Caco-2 (cell line): ENCODE measurements around the gene MAPK6. TPM values are rescaled to one million over a fixed set of nuclear protein-coding genes. Genes with fewer than 3 reads are reported as not detected.
A peak's percentile ranks its signal among the peaks of the same experiment; 100 is the strongest.

ENCODE experiments used
- BruUV-seq: library from RNA; stranded (reverse); fragments of 400-500 nt; replicated peaks from 2 replicates; lab custom pipeline; 2021; lab: Mats Ljungman, UMichigan
- CTCF ChIA-PET: fragments of 300-600 bp; sonication (Branson Sonifier 250); formaldehyde crosslinking; loops from one replicate; lab custom pipeline; 2022; ENCODE audit warnings: antibody characterized with exemption; lab: Charles Lee
- POLR2A ChIA-PET: fragments of 300-600 bp; sonication (Branson Sonifier 250); formaldehyde crosslinking; loops from one replicate; lab custom pipeline; 2022; ENCODE audit warnings: antibody characterized with exemption; lab: Charles Lee
- DNase-seq, 2 experiments: peaks; one replicate each; pipeline versions ENCODE4 v3.0.0 to v3.0.0-alpha.2; 2020 to 2022
- H3K27me3 ChIP-seq: replicated peaks from 2 replicates; pipeline ENCODE4 v1.6.0; 2011; ENCODE audit warnings: low read length; ENCODE audit not compliant: control insufficient read depth, insufficient read depth
- H3K36me3 ChIP-seq: 2 replicates; pipeline ENCODE4 v1.5.1; 2011; ENCODE audit warnings: low read length; ENCODE audit not compliant: control insufficient read depth, insufficient read depth
- H3K4me1 ChIP-seq: fragments of 250-450 bp; sonication (Bioruptor Pico); 2 replicates; pipeline ENCODE4 v1.5.1; 2020; ENCODE audit warnings: mild to moderate bottlenecking
- H3K4me3 ChIP-seq: 2 replicates; pipeline ENCODE4 v1.5.1; 2011; ENCODE audit warnings: low read depth, mild to moderate bottlenecking, control low read depth, low read length
- H3K9me3 ChIP-seq: fragments of 250-450 bp; sonication (Bioruptor Pico); 2 replicates; pipeline ENCODE4 v1.5.1; 2020; ENCODE audit warnings: mild to moderate bottlenecking, moderate library complexity
- H3K27ac Mint-ChIP-seq: one replicate; pipeline ENCODE4 v1.8.0; 2022; ENCODE audit warnings: mixed read lengths; ENCODE audit not compliant: unreplicated experiment
- H3K27me3 Mint-ChIP-seq: one replicate; pipeline ENCODE4 v1.8.0; 2022; ENCODE audit warnings: mixed read lengths; ENCODE audit not compliant: insufficient read depth, unreplicated experiment
- H3K36me3 Mint-ChIP-seq: one replicate; pipeline ENCODE4 v1.8.0; 2022; ENCODE audit warnings: mild to moderate bottlenecking, mixed read lengths; ENCODE audit not compliant: insufficient read depth, unreplicated experiment
- H3K4me1 Mint-ChIP-seq: one replicate; pipeline ENCODE4 v1.8.0; 2022; ENCODE audit warnings: low read depth, mixed read lengths; ENCODE audit not compliant: unreplicated experiment
- H3K4me3 Mint-ChIP-seq: one replicate; pipeline ENCODE4 v1.8.0; 2022; ENCODE audit warnings: mild to moderate bottlenecking, moderate library complexity, mixed read lengths; ENCODE audit not compliant: unreplicated experiment
- H3K9me3 Mint-ChIP-seq: one replicate; pipeline ENCODE4 v1.8.0; 2022; ENCODE audit warnings: mixed read lengths; ENCODE audit not compliant: unreplicated experiment
- intact Hi-C: fragments of 100-400 bp; cut with micrococcal nuclease; formaldehyde crosslinking; loops from one replicate; pipeline ENCODE4 v1.10.0; 2022; ENCODE audit not compliant: unreplicated experiment
- total RNA-seq: library from RNA; stranded (reverse); gene quantifications from 2 replicates; pipeline ENCODE4 v1.2.3, GENCODE V29; 2022
- TF ChIP-seq, protein P1 (sequence below), 2 experiments: fragments of 200-600 bp in 1 of 2; IDR thresholded peaks; 1 replicate in 1 of 2; 2 replicates in 1 of 2; pipeline versions ENCODE4 v1.5.1 to v1.8.0; 2011 to 2022; ENCODE audit warnings: antibody characterized with exemption in 1 of 2, control low read depth in 1 of 2, inconsistent platforms in 1 of 2, low read depth in 1 of 2, low read length in 1 of 2, mild to moderate bottlenecking in 1 of 2, moderate library complexity in 1 of 2; ENCODE audit not compliant: insufficient read depth in 1 of 2, severe bottlenecking in 1 of 2, unreplicated experiment in 1 of 2

The MAPK6 gene
- total RNA-seq, 1 experiment from 2014 or later = 69.8 TPM

DNA sequence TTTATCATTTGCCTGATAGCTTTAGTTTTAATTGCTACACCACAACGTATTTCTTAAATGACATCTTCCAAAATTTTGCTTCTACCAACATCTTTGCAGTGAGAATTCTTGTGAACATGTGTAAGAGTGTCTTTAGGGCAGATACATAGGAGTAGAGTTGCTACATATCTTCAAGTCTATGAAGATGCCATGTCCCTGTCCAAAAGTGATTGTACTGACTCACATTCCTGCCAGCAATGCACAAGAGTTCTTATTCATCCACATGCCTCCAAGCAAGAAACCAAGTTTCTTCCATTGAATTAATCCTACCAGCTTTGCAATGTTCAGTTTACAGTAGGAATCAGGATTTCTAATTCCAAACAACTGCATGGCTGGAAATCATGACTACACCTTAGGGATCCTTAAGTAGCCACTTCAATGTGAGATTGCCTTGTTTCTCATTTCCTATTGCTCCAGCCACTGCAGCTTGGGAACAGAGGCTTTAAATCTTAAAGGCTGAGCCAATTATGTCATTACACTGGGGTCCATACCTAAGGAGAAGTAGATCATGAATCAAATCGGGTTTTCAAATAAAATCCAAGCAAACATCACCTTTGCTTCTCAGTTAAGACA, 49.1 kb downstream of the MAPK6 start:
- TF ChIP-seq, protein P1, sequence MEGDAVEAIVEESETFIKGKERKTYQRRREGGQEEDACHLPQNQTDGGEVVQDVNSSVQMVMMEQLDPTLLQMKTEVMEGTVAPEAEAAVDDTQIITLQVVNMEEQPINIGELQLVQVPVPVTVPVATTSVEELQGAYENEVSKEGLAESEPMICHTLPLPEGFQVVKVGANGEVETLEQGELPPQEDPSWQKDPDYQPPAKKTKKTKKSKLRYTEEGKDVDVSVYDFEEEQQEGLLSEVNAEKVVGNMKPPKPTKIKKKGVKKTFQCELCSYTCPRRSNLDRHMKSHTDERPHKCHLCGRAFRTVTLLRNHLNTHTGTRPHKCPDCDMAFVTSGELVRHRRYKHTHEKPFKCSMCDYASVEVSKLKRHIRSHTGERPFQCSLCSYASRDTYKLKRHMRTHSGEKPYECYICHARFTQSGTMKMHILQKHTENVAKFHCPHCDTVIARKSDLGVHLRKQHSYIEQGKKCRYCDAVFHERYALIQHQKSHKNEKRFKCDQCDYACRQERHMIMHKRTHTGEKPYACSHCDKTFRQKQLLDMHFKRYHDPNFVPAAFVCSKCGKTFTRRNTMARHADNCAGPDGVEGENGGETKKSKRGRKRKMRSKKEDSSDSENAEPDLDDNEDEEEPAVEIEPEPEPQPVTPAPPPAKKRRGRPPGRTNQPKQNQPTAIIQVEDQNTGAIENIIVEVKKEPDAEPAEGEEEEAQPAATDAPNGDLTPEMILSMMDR (IDR thresholded peaks at IDR 0.05; ENCODE audit: insufficient read depth in 1 of 2, low read depth in 1 of 2, low read length in 1 of 2, severe bottlenecking in 1 of 2, unreplicated experiment in 1 of 2) = no peak
- Histone ChIP-seq H3K4me1 (peaks cover 28% of the 10 kb centered on the region), H3K27me3 (no peaks in the 10 kb centered on the region), H3K4me3 (no peak overlapping the region), H3K36me3 (no peaks in the 10 kb centered on the region), H3K9me3 (no peaks in the 10 kb centered on the region)
- H3K4me3 Mint-ChIP-seq = no peak overlapping the region
- intact Hi-C loops = no loop called here
- no TSS peak for BruUV-seq
- ChIA-PET POLR2A (no interaction called here), CTCF (no interaction called here)
- H3K36me3 Mint-ChIP-seq = peaks cover 24% of the 10 kb centered on the region
- no peaks in the 10 kb centered on the region for H3K27me3 Mint-ChIP-seq
- peaks cover 38% of the 10 kb centered on the region for H3K4me1 Mint-ChIP-seq
- H3K9me3 Mint-ChIP-seq = no peaks in the 10 kb centered on the region
- DNase-seq = no peak
- H3K27ac Mint-ChIP-seq = no peak overlapping the region

DNA sequence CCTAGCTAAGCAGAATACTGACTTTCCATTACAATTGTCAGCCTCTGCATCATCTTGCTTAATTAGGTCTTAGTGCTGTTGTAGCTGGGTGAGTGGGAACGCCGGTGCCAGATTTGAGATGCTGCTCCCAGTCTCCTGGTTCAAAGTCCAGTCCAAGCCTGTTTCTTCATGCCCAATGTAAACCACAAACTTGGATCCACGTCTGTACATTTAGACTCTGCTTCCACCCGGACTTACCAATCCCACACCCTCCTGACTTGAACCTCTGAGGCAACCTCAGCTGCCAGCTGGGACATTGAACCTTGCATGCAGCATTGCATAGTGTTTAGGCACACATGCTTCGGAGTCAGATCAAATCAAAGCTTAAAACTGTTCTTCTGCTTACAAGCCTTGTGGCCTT, 50.5 kb downstream of the MAPK6 start:
- peak overlapping the region; percentile 63 for H3K27ac Mint-ChIP-seq
- CTCF ChIA-PET = interaction anchor here (0.9 to 1.5 kb wide), 3 partner anchors 9 to 293 kb away, joined by 4 to 7 read pairs (median 4); partner anchors contain the start of gene LEO1
- TF ChIP-seq, protein P1 (IDR thresholded peaks at IDR 0.05; ENCODE audit: insufficient read depth in 1 of 2, low read depth in 1 of 2, low read length in 1 of 2, severe bottlenecking in 1 of 2, unreplicated experiment in 1 of 2) = no peak
- peaks cover 12% of the 10 kb centered on the region for H3K36me3 Mint-ChIP-seq
- H3K4me3 Mint-ChIP-seq = no peak overlapping the region
- DNase-seq = peak in 1 of 2 experiments; percentile 9
- no peak overlapping the region for H3K4me3 ChIP-seq
- no peaks in the 10 kb centered on the region for H3K9me3 Mint-ChIP-seq
- no peaks in the 10 kb centered on the region for H3K9me3 ChIP-seq
- H3K27me3 ChIP-seq = no peaks in the 10 kb centered on the region
- intact Hi-C loops = no loop called here
- H3K36me3 ChIP-seq = no peaks in the 10 kb centered on the region
- peaks cover 28% of the 10 kb centered on the region for H3K4me1 ChIP-seq
- no TSS peak for BruUV-seq
- H3K27me3 Mint-ChIP-seq = no peaks in the 10 kb centered on the region
- H3K4me1 Mint-ChIP-seq = peaks cover 38% of the 10 kb centered on the region
- POLR2A ChIA-PET = interaction anchor here (0.8 to 0.9 kb wide), 2 partner anchors 98 to 110 kb away, joined by 4 to 5 read pairs; partner anchors contain the start of gene LEO1

DNA sequence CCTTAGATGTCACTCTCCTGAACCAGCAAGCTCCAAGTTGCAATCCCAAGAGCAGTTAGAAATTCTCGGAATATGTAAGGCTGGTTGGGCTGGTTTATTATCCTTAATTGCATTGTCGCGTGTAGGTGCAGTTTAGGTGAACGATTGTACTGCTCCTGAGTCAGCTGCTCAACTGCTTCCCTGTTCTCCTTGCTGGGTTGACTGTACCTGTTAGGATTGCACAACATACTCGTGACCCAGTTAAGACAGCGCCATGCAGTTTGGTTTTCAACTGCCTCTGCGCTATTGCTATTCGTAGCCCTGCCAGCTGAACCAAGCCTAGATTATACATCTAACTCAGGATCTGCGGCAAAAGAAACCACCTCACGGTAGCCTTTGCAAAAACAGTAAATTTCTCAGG, 52.6 kb downstream of the MAPK6 start:
- POLR2A ChIA-PET = interaction anchor here (1.1 kb wide), 1 partner anchor 41 kb away, joined by 4 read pairs; the partner anchor contains the start of gene BCL2L10
- H3K4me3 ChIP-seq = no peak overlapping the region
- intact Hi-C loops = loop anchor here (2.0 kb wide), 1 partner anchor 53 kb away; the partner anchor contains the start of gene MAPK6

More for the DNA sequence above, 52.6 kb downstream of the MAPK6 start:
- Mint-ChIP-seq H3K27ac (peak overlapping the region; percentile 63), H3K4me1 (peaks cover 38% of the 10 kb centered on the region), H3K9me3 (no peaks in the 10 kb centered on the region), H3K4me3 (peak overlapping the region; percentile 65), H3K36me3 (peaks cover 2% of the 10 kb centered on the region), H3K27me3 (no peaks in the 10 kb centered on the region)
- H3K4me1 ChIP-seq = peaks cover 28% of the 10 kb centered on the region
- BruUV-seq = no TSS peak
- H3K9me3 ChIP-seq = no peaks in the 10 kb centered on the region
- TF ChIP-seq, protein P1 (IDR thresholded peaks at IDR 0.05; ENCODE audit: insufficient read depth in 1 of 2, low read depth in 1 of 2, low read length in 1 of 2, severe bottlenecking in 1 of 2, unreplicated experiment in 1 of 2) = no peak
- peak; percentile 71 to 82 for DNase-seq
- CTCF ChIA-PET = interaction anchor here (1.0 kb wide), 1 partner anchor 40 kb away, joined by 4 read pairs; no protein-coding TSS in a partner anchor
- H3K36me3 ChIP-seq = no peaks in the 10 kb centered on the region
- H3K27me3 ChIP-seq = no peaks in the 10 kb centered on the region
